Body of pancreas (tissue), 4 donors: ENCODE results near the gene COL23A1. TPM values are rescaled to one million over a fixed set of nuclear protein-coding genes. Genes with fewer than 3 reads are reported as not detected.

ENCODE experiments used
- ATAC-seq: fragments of 150-250 bp; one replicate; pipeline ENCODE4 v1.9.1; 2016
- DNase-seq, 4 donors: peaks; one replicate each; pipeline ENCODE4 v3.0.0-alpha.2; 2019
- H3K27ac ChIP-seq, 4 donors: fragments of 200-600 bp; sonication (generic); 1 replicate in 3 of 4; 2 replicates in 1 of 4; pipeline versions ENCODE4 v1.5.1 to v1.6.1; 2016 to 2019; ENCODE audit warnings: mild to moderate bottlenecking in 1 of 4, mixed read lengths in 1 of 4, moderate library complexity in 1 of 4
- H3K27me3 ChIP-seq, 2 donors: fragments of 200-600 bp; sonication (generic); one replicate each; pipeline ENCODE4 v1.6.0; 2016; ENCODE audit warnings: mild to moderate bottlenecking in 1 of 2
- H3K36me3 ChIP-seq, 2 donors: fragments of 200-600 bp; sonication (generic); replicated peaks in 1 of 2; 2 replicates each; pipeline ENCODE4 v1.5.1; 2016; ENCODE audit warnings: low read depth in 2 of 2; ENCODE audit not compliant: insufficient read depth in 1 of 2
- H3K4me1 ChIP-seq: fragments of 200-600 bp; sonication (generic); one replicate; pipeline ENCODE4 v1.6.0; 2016
- H3K4me3 ChIP-seq, 2 donors: fragments of 200-600 bp; sonication (generic); 1 replicate in 1 of 2; 2 replicates in 1 of 2; pipeline ENCODE4 v1.5.1; 2016 to 2019
- H3K9me3 ChIP-seq, 3 donors: fragments of 200-600 bp; sonication (generic); 1 replicate in 2 of 3; 2 replicates in 1 of 3; pipeline ENCODE4 v1.5.1; 2016
- POLR2A ChIP-seq, 3 donors: fragments of 450-650 bp; IDR thresholded peaks; one replicate each; pipeline ENCODE4 v1.6.1; 2016; ENCODE audit warnings: antibody characterized with exemption in 3 of 3, mild to moderate bottlenecking in 2 of 3
- WGBS, 2 donors: methylation state at CpG; one replicate each; pipeline ENCODE4 v1.1.5; 2017; 5-methylcytosine and 5-hydroxymethylcytosine counted together
- intact Hi-C: fragments of 100-400 bp; cut with DNase I; formaldehyde crosslinking; loops from one replicate; pipeline ENCODE4 v1.15.1; 2023
- total RNA-seq, 2 donors: library from RNA; depleted of rRNA; stranded (reverse); fragments of >200 nt; gene quantifications; one replicate each; pipeline ENCODE4 v1.1.0, GENCODE V29; 2016
- TF ChIP-seq, protein P1 (sequence below), 7 experiments: fragments of 450-650 bp in 4 of 7; fragments of 200-600 bp in 3 of 7; sonication (generic) in 3 of 7; IDR thresholded peaks; one replicate each; pipeline ENCODE4 v1.5.1; 2016 to 2019; ENCODE audit warnings: antibody characterized with exemption in 7 of 7

Gene COL23A1
- total RNA-seq, 2 donors from 2014 or later = not detected

DNA sequence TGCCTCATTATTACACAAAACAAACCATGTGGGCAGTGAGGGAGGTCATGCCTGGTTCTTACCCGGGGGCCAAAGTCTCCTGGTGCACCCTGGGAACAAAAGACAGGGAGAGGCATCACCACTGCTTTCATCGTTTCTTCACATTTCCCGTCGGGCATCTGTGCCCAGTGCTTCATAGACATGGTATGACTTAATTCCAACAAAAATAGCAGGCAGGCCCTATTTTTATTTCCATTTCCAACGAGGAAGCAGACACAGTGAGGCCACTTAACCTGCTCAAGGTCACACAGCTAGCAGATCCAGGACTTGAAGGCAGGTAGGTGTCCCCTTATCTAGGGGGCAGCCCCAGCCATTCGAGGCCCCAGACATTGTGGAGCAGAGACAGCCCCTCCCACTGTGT lies 322.9 kb downstream of the COL23A1 start:
- H3K36me3 ChIP-seq = no peaks in the 10 kb centered on the region
- ATAC-seq (no peak), DNase-seq (no peak)
- intact Hi-C loops = no loop called here
- no peaks in the 10 kb centered on the region for H3K4me1 ChIP-seq
- no peak overlapping the region for H3K27ac ChIP-seq
- WGBS, 2 donors = 36 to 48% methylated on average over 6 of the region's 6 CpGs
- H3K27me3 ChIP-seq = no peaks in the 10 kb centered on the region
- no peaks in the 10 kb centered on the region for H3K9me3 ChIP-seq
- TF ChIP-seq, protein P1, sequence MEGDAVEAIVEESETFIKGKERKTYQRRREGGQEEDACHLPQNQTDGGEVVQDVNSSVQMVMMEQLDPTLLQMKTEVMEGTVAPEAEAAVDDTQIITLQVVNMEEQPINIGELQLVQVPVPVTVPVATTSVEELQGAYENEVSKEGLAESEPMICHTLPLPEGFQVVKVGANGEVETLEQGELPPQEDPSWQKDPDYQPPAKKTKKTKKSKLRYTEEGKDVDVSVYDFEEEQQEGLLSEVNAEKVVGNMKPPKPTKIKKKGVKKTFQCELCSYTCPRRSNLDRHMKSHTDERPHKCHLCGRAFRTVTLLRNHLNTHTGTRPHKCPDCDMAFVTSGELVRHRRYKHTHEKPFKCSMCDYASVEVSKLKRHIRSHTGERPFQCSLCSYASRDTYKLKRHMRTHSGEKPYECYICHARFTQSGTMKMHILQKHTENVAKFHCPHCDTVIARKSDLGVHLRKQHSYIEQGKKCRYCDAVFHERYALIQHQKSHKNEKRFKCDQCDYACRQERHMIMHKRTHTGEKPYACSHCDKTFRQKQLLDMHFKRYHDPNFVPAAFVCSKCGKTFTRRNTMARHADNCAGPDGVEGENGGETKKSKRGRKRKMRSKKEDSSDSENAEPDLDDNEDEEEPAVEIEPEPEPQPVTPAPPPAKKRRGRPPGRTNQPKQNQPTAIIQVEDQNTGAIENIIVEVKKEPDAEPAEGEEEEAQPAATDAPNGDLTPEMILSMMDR (IDR thresholded peaks at IDR 0.05) = no peak
- no peak for TF ChIP-seq POLR2A (IDR thresholded peaks at IDR 0.05)
- H3K4me3 ChIP-seq = no peak overlapping the region

DNA sequence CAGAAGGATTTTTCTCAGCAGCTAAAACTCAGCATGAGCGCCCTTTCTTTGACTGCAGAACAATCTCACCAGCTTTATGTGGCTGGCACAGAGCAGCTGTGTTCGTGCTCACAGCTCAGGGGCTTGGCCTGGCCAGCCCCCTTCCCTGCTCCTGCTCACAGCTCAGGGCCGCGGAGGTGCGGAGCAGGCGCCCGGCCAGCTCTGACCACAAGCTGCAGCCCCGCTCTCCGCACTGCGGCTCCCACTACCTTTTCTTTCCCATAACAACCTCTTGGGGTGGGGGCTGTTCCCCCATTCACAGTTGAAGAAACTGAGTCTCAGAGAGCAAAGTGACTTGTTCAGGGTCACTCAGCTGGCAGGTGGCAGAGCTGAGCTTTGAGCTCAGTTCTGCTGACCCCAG lies 323.6 kb downstream of the COL23A1 start:
- Histone ChIP-seq H3K9me3 (no peaks in the 10 kb centered on the region), H3K36me3 (no peaks in the 10 kb centered on the region), H3K4me3 (no peak overlapping the region), H3K27ac (no peak overlapping the region), H3K4me1 (no peaks in the 10 kb centered on the region), H3K27me3 (no peaks in the 10 kb centered on the region)
- 89 to 92% methylated on average over 10 of the region's 10 CpGs for WGBS, 2 donors
- intact Hi-C loops = no loop called here
- TF ChIP-seq, protein P1 (IDR thresholded peaks at IDR 0.05) = no peak
- TF ChIP-seq POLR2A (IDR thresholded peaks at IDR 0.05) = no peak
- no peak for ATAC-seq
- no peak for DNase-seq

DNA sequence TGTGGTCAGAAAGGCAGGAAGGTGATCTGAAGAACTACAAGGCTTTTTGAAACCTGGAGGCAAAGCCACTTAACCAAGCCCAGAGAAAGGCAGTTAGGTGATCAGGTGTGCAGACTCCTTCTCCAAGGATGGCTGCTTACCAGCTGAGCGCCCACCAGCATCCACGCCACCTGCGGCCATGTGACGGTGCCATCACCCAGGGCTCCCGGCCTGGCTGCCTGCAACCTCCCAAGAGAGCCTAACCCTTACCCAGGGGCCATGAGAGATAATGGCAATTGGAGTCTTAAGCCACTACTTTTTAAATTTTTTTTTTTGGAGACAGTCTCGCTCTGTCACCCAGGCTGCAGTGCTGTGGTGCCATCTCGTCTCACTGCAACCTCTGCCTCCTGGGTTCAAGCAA lies 324.4 kb downstream of the COL23A1 start:
- no peaks in the 10 kb centered on the region for H3K9me3 ChIP-seq
- H3K4me1 ChIP-seq = no peaks in the 10 kb centered on the region
- no peaks in the 10 kb centered on the region for H3K36me3 ChIP-seq
- H3K4me3 ChIP-seq = no peak overlapping the region
- no peak overlapping the region for H3K27ac ChIP-seq
- 89 to 94% methylated on average over 7 of the region's 7 CpGs for WGBS, 2 donors
- H3K27me3 ChIP-seq = no peaks in the 10 kb centered on the region
- intact Hi-C loops = no loop called here
- DNase-seq (no peak), ATAC-seq (no peak)
- TF ChIP-seq, protein P1 (IDR thresholded peaks at IDR 0.05) = no peak
- TF ChIP-seq POLR2A (IDR thresholded peaks at IDR 0.05) = no peak

DNA sequence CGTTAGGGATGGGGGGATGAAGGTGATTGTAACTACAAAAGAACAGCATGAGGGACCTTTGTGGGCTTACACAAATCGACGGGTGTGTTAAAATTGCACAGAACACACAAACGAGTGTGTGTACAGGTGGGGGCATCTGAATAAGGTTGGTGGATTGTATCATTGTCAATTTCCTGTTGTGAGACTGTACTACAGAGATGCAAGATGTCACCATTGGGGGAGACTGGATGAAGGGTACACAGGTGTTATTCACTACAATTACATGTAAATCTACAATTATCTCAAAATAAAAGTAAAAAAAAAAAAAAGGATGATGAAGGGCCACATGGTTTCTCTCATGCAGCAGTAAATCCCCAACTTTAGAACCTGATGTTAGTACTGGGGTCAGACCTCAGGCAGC lies 326.1 kb downstream of the COL23A1 start:
- WGBS, 2 donors = 63 to 82% methylated on average over 4 of the region's 4 CpGs
- H3K36me3 ChIP-seq = no peaks in the 10 kb centered on the region
- H3K4me1 ChIP-seq = peaks cover 10% of the 10 kb centered on the region
- no peak for TF ChIP-seq POLR2A (IDR thresholded peaks at IDR 0.05)
- TF ChIP-seq, protein P1 (IDR thresholded peaks at IDR 0.05) = no peak
- H3K4me3 ChIP-seq = no peak overlapping the region
- no peak for DNase-seq
- intact Hi-C loops = no loop called here
- ATAC-seq = no peak
- no peaks in the 10 kb centered on the region for H3K9me3 ChIP-seq
- no peak overlapping the region for H3K27ac ChIP-seq
- H3K27me3 ChIP-seq = no peaks in the 10 kb centered on the region
